NCI-H187 (cell line): ENCODE data around the gene PPIA.
"Not testable (repeated sequence)": the region's sequence is repeated elsewhere in the genome, so short reads cannot be mapped to it uniquely, and the experiment has no call there.

Source experiments
- DNase-seq, 2 experiments: peaks; one replicate each; lab custom pipeline; 2025; lab: John Stamatoyannopoulos, UW

The PPIA gene

GRCh38 chr7:44787762-44788161 lies 8.7 kb upstream of the PPIA start:
- DNase-seq: no peak

- DNase-seq: no peak
Measured at GRCh38 chr7:44789990-44790389, 6.5 kb upstream of the PPIA start.

GRCh38 chr7:44791278-44792219 lies 4.9 kb upstream of the PPIA start:
- no peak for DNase-seq

GRCh38 chr7:44793919-44794318 lies 2.6 kb upstream of the PPIA start:
- no peak for DNase-seq

GRCh38 chr7:44794331-44794730 lies 2.1 kb upstream of the PPIA start:
- no peak for DNase-seq

- no peak for DNase-seq
Measured at GRCh38 chr7:44796034-44796503, 412 bp upstream of the PPIA start.

GRCh38 chr7:44797329-44798258 lies 1.1 kb downstream of the PPIA start:
- peak; percentile 44 to 63 for DNase-seq

GRCh38 chr7:44798649-44799305 lies 2.3 kb downstream of the PPIA start:
- DNase-seq: no peak

GRCh38 chr7:44799939-44800338 lies 3.5 kb downstream of the PPIA start:
- DNase-seq: no peak

- no peak for DNase-seq
Measured at GRCh38 chr7:44801890-44802289, 5.4 kb downstream of the PPIA start.

- no peak for DNase-seq
Measured at GRCh38 chr7:44802418-44803025, 6.0 kb downstream of the PPIA start.

- not testable (repeated sequence) for DNase-seq
Measured at GRCh38 chr7:44803828-44804519, 7.5 kb downstream of the PPIA start.

GRCh38 chr7:44805950-44806349 lies 9.5 kb downstream of the PPIA start:
- DNase-seq: no peak

GRCh38 chr7:44808914-44809393 lies 12.5 kb downstream of the PPIA start:
- no peak for DNase-seq

GRCh38 chr7:44811093-44811492 lies 14.6 kb downstream of the PPIA start:
- no peak for DNase-seq

GRCh38 chr7:44811571-44811970 lies 15.1 kb downstream of the PPIA start:
- DNase-seq: no peak

- no peak for DNase-seq
Measured at GRCh38 chr7:44814919-44815318, 18.4 kb downstream of the PPIA start.

GRCh38 chr7:44819292-44819691 lies 22.8 kb downstream of the PPIA start:
- no peak for DNase-seq

- no peak for DNase-seq
Measured at GRCh38 chr7:44823255-44823781, 26.8 kb downstream of the PPIA start.

- DNase-seq: no peak
Measured at GRCh38 chr7:44824894-44825526, 28.5 kb downstream of the PPIA start.
